GM12874 (cell line): Measurements from ENCODE around the gene ATXN2.

Source experiments
- CTCF ChIP-seq: IDR thresholded peaks from 2 replicates; pipeline ENCODE4 v1.5.1; 2011; ENCODE audit warnings: low read depth, mild to moderate bottlenecking, control low read depth, low read length, moderate library complexity; ENCODE audit not compliant: insufficient read depth

The ATXN2 gene

GRCh38 chr12:111546171-111546570 lies 52.9 kb downstream of the ATXN2 start:
- no peak for TF ChIP-seq CTCF

GRCh38 chr12:111544032-111544431 lies 55.1 kb downstream of the ATXN2 start:
- TF ChIP-seq CTCF: no peak

- no peak for TF ChIP-seq CTCF
These were observed 66.4 kb downstream of the ATXN2 start for GRCh38 chr12:111532751-111533150.

- peak; percentile 66 for TF ChIP-seq CTCF
These were observed 69.4 kb downstream of the ATXN2 start for GRCh38 chr12:111529424-111530368.

- TF ChIP-seq CTCF: no peak
These were observed 75.4 kb downstream of the ATXN2 start for GRCh38 chr12:111523587-111524167.

- no peak for TF ChIP-seq CTCF
These were observed 77.3 kb downstream of the ATXN2 start for GRCh38 chr12:111521801-111522200.

GRCh38 chr12:111519937-111520336 lies 79.2 kb downstream of the ATXN2 start:
- no peak for TF ChIP-seq CTCF
